AG04449 (cell line): ENCODE measurements around the gene PCNX1.
"Not testable (repeated sequence)": the region's sequence is repeated elsewhere in the genome, so short reads cannot be mapped to it uniquely, and the experiment has no call there.

Source experiments
- CTCF ChIA-PET: fragments of 350-600 bp; formaldehyde crosslinking; extraction: SDS; loops from one replicate; lab custom pipeline; 2021; ENCODE audit warnings: antibody characterized with exemption; lab: Yijun Ruan, JAX
- POLR2A ChIA-PET: fragments of 400-600, 350-600 bp; formaldehyde crosslinking; extraction: SDS; loops from one replicate; lab custom pipeline; 2020; ENCODE audit warnings: antibody characterized with exemption, inconsistent platforms; lab: Yijun Ruan, JAX
- DNase-seq: peaks from one replicate; pipeline ENCODE4 v3.0.0-alpha.2; 2010; ENCODE audit warnings: low read depth, low spot score
- H3K4me3 ChIP-seq: 2 replicates; pipeline ENCODE4 v1.5.1; 2011; ENCODE audit warnings: low read depth, mild to moderate bottlenecking, control low read depth, low read length
- CTCF ChIP-seq: IDR thresholded peaks from one replicate; pipeline ENCODE4 v1.5.1; 2011; ENCODE audit warnings: mild to moderate bottlenecking, moderate library complexity, low read length, control low read depth, inconsistent platforms; ENCODE audit not compliant: insufficient read depth; ENCODE audit errors: missing control alignments

Gene PCNX1

DNA sequence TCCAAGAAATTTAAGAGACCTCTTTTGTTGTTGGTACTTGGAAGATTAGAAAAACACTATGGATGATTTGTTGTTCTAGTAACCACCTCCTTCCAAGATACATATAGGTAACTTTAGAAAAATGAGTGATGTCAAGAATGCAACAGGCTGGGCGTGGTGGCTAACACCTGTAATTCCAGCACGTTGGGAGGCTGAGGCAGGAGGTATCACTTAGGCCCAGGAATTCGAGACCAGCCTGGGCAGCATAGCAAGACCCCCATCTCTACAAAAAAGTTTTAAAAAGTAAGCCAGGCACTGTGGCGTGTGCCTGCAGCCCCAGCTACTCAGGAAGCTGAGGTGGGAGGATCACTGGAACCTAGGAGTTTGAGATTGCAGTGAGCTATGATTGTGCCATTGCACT is 97.8 kb downstream of the PCNX1 start:
- ChIA-PET POLR2A (no interaction called here), CTCF (no interaction called here)
- H3K4me3 ChIP-seq = no peak overlapping the region
- no peak for TF ChIP-seq CTCF
- DNase-seq = no peak

- DNase-seq = no peak
- H3K4me3 ChIP-seq = no peak overlapping the region
- no peak for TF ChIP-seq CTCF
- ChIA-PET CTCF (no interaction called here), POLR2A (no interaction called here)
Measured at GRCh38 chr14:71006200-71006563, 98.9 kb downstream of the PCNX1 start.

DNA sequence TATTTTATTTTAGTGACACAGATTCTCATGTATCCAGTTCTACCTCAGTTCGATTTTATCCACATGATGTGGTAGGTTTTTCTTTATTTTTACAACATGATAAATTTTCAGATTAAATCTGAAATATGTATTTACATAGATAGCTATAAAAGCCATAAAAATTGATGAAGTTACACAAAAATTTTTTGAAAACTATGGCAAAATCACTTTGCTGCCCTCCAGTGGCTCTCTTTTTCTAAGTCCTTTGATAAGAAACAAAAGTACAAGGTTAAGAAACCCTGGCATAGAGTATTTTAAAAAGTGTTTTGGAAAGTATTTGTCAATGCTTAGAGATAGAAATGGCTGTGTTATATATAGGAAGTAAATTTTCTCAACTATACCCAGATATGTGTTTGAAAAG is 104.2 kb downstream of the PCNX1 start:
- H3K4me3 ChIP-seq = no peak overlapping the region
- DNase-seq = no peak
- ChIA-PET POLR2A (no interaction called here), CTCF (interaction anchor here (1.0 to 3.3 kb wide), 9 partner anchors 10 to 194 kb away, joined by 3 to 13 read pairs (median 5); no protein-coding TSS in a partner anchor)
- no peak for TF ChIP-seq CTCF

DNA sequence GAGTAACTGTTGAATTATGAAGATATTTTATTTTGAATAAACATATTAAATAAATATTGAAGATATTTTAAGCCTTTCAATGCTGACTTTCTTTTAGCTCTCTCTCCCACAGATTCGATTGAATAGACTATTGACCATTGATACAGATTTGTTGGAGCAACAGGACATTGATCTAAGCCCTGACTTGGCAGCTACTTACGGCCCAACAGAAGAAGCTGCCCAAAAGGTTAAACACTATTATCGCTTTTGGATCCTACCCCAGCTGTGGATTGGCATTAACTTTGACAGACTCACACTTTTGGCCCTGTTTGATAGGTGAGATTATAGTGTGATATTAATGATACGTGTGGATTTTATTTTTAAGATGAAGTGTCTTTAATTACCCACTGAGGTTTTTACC is 105.6 kb downstream of the PCNX1 start:
- no peak for DNase-seq
- ChIA-PET CTCF (interaction anchor here (1.1 to 3.3 kb wide), 4 partner anchors 12 to 195 kb away, joined by 3 to 13 read pairs (median 8); no protein-coding TSS in a partner anchor), POLR2A (interaction anchor here (0.7 kb wide), 1 partner anchor 17 kb away, joined by 3 read pairs; no protein-coding TSS in a partner anchor)
- no peak for TF ChIP-seq CTCF
- no peak overlapping the region for H3K4me3 ChIP-seq

GRCh38 chr14:71013551-71014192 is 106.4 kb downstream of the PCNX1 start:
- CTCF ChIA-PET = interaction anchor here (2.6 kb wide), 2 partner anchors 13 to 33 kb away, joined by 7 to 8 read pairs; no protein-coding TSS in a partner anchor
- no peak overlapping the region for H3K4me3 ChIP-seq
- POLR2A ChIA-PET = no interaction called here
- no peak for TF ChIP-seq CTCF
- no peak for DNase-seq

DNA sequence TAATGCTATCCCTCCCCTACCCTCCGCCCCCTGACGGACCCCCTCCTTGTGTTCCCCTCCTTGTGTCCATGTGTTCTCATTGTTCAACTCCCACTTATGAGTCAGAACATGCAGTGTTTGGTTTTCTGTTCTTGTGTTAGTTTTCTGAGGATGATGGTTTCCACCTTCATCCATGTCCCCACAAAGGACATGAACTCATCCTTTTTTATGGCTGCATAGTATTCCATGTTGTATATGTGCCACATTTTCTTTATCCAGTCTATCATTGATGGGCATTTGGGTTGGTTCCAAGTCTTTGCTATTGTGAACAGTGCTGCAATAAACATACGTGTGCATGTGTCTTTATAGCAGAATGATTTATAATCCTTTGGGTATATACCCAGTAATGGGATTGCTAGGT is 112.7 kb downstream of the PCNX1 start:
- CTCF ChIA-PET = interaction anchor here (1.0 kb wide), 1 partner anchor 9 kb away, joined by 3 read pairs; no protein-coding TSS in a partner anchor
- DNase-seq, POLR2A ChIA-PET, H3K4me3 ChIP-seq: not testable (repeated sequence)
